HepG2 (cell line): ENCODE measurements around the gene DHX8. TPM values are rescaled to one million over a fixed set of nuclear protein-coding genes. Genes with fewer than 3 reads are reported as not detected.

Experiments used
- ASH2L ChIP-seq: fragments of 300-600, 200-600 bp; sonication (generic); IDR thresholded peaks from 2 replicates; pipeline ENCODE4 v1.7.0; 2017; ENCODE audit warnings: low read depth, mild to moderate bottlenecking, moderate library complexity, mixed read lengths, low read length; ENCODE audit not compliant: insufficient read length
- DNMT1 ChIP-seq: sonication (generic); formaldehyde crosslinking; IDR thresholded peaks from 2 replicates; pipeline ENCODE4 v1.5.1; 2020; ENCODE audit warnings: mild to moderate bottlenecking, missing genetic modification reagents
- ESRRA ChIP-seq: sonication (generic); formaldehyde crosslinking; IDR thresholded peaks from 2 replicates; pipeline ENCODE4 v1.5.1; 2020; ENCODE audit warnings: mild to moderate bottlenecking, low read depth, missing genetic modification reagents
- HNF1B ChIP-seq: sonication (generic); formaldehyde crosslinking; IDR thresholded peaks from 2 replicates; pipeline ENCODE4 v1.5.1; 2020; ENCODE audit warnings: mild to moderate bottlenecking, moderate library complexity, missing genetic modification reagents
- MED8 ChIP-seq: sonication (generic); formaldehyde crosslinking; IDR thresholded peaks from 2 replicates; pipeline ENCODE4 v1.8.1; 2023; ENCODE audit warnings: mild to moderate bottlenecking, missing genetic modification reagents; ENCODE audit not compliant: insufficient replicate concordance
- MEIS2 ChIP-seq: sonication (generic); formaldehyde crosslinking; IDR thresholded peaks from 2 replicates; pipeline ENCODE4 v1.9.0; 2021; ENCODE audit warnings: mild to moderate bottlenecking, missing genetic modification reagents
- POGZ ChIP-seq: sonication (generic); formaldehyde crosslinking; IDR thresholded peaks from 2 replicates; pipeline ENCODE4 v1.4.0; 2020; ENCODE audit warnings: mild to moderate bottlenecking, missing genetic modification reagents
- RARA ChIP-seq: IDR thresholded peaks from 2 replicates; pipeline ENCODE4 v1.6.1; 2016; ENCODE audit warnings: missing genetic modification reagents, missing compliant biosample characterization
- SETDB1 ChIP-seq: sonication (generic); formaldehyde crosslinking; IDR thresholded peaks from 2 replicates; pipeline ENCODE4 v1.5.1; 2020; ENCODE audit warnings: missing genetic modification reagents, mild to moderate bottlenecking, borderline replicate concordance
- SP5 ChIP-seq: IDR thresholded peaks from 2 replicates; pipeline ENCODE4 v1.6.1; 2016; ENCODE audit warnings: low read depth, borderline replicate concordance
- TCF7 ChIP-seq: sonication (generic); IDR thresholded peaks from 2 replicates; pipeline ENCODE4 v1.6.1; 2016; ENCODE audit warnings: antibody characterized with exemption, low read depth
- ZNF136 ChIP-seq: sonication (generic); formaldehyde crosslinking; IDR thresholded peaks from 2 replicates; pipeline ENCODE4 v1.8.1; 2022; ENCODE audit warnings: low read depth, mild to moderate bottlenecking, moderate library complexity, missing genetic modification reagents
- ZNF557 ChIP-seq: sonication (generic); formaldehyde crosslinking; IDR thresholded peaks from 2 replicates; pipeline ENCODE4 v1.4.0; 2020; ENCODE audit warnings: missing genetic modification reagents
- ZNF770 ChIP-seq: sonication (generic); formaldehyde crosslinking; IDR thresholded peaks from 2 replicates; pipeline ENCODE4 v1.5.0; 2020; ENCODE audit warnings: mild to moderate bottlenecking, missing genetic modification reagents
- ZNF850 ChIP-seq: sonication (generic); formaldehyde crosslinking; conservative IDR thresholded peaks from 2 replicates; pipeline ENCODE4 v1.9.0; 2021; ENCODE audit warnings: mild to moderate bottlenecking, missing genetic modification reagents
- polyA plus RNA-seq, 8 experiments: library from polyadenylated mRNA; depleted of rRNA in 3 of 8; stranded (reverse) in 7 of 8; unstranded in 1 of 8; fragments of >200 nt; fragmentation: Illumina TruSeq in 4 of 8; extraction: Trizol in 4 of 8; gene quantifications; 2 replicates each; pipeline versions ENCODE4 v1.2.1 to v1.2.3, GENCODE V29; 2011 to 2016; ENCODE audit warnings: low read depth in 4 of 8, missing spikeins in 1 of 8, mixed read lengths in 1 of 8; ENCODE audit not compliant: insufficient read depth in 1 of 8
- total RNA-seq, 5 experiments: library from RNA; depleted of rRNA; stranded (reverse); fragments of >200 nt; fragmentation: Illumina TruSeq; extraction: Trizol; gene quantifications; 2 replicates each; pipeline ENCODE4 v1.2.3, GENCODE V29; 2016; ENCODE audit warnings: low read depth in 1 of 5
- TF ChIP-seq, protein P1 (sequence below): sonication (generic); formaldehyde crosslinking; IDR thresholded peaks from 2 replicates; pipeline ENCODE4 v1.4.0; 2020; ENCODE audit warnings: mild to moderate bottlenecking, low read depth, missing genetic modification reagents
- TF ChIP-seq, protein P2 (sequence below): sonication (generic); formaldehyde crosslinking; IDR thresholded peaks from 2 replicates; pipeline ENCODE4 v1.9.0; 2022; ENCODE audit warnings: low read depth, missing genetic modification reagents
- TF ChIP-seq, protein P3 (sequence below): sonication (generic); formaldehyde crosslinking; IDR thresholded peaks from 2 replicates; pipeline ENCODE4 v1.4.0; 2020; ENCODE audit warnings: missing genetic modification reagents, borderline replicate concordance

DHX8 gene
- total and polyA plus RNA-seq, 2 of the 13 experiments (the other 11 are each of a cell fraction or from before 2014, with no cell fraction given), result 24.8 to 48.9 TPM

GRCh38 chr17:43559161-43559816, 75.5 kb downstream of the DHX8 start (continued):
- TF ChIP-seq HNF1B (CRISPR knock-in tag) (peak; percentile 39), ASH2L (no peak), MED8 (CRISPR knock-in tag) (no peak), DNMT1 (CRISPR knock-in tag) (no peak), RARA (CRISPR knock-in tag) (peak; percentile 66), ZNF770 (CRISPR knock-in tag) (peak; percentile 33; the same call in 1 of the 2 replicates), MEIS2 (CRISPR knock-in tag) (no peak), ZNF557 (0 out of 2 replicates have a peak, but pooled peaks have one; percentile 3), TCF7 (no peak), ZNF850 (CRISPR knock-in tag) (no peak), ESRRA (CRISPR knock-in tag) (no peak; the same call in 1 of the 2 replicates), SETDB1 (CRISPR knock-in tag) (no peak), SP5 (0 out of 2 replicates have a peak, but pooled peaks have one; percentile 23), POGZ (no peak), ZNF136 (no peak)
- TF ChIP-seq, protein P1, sequence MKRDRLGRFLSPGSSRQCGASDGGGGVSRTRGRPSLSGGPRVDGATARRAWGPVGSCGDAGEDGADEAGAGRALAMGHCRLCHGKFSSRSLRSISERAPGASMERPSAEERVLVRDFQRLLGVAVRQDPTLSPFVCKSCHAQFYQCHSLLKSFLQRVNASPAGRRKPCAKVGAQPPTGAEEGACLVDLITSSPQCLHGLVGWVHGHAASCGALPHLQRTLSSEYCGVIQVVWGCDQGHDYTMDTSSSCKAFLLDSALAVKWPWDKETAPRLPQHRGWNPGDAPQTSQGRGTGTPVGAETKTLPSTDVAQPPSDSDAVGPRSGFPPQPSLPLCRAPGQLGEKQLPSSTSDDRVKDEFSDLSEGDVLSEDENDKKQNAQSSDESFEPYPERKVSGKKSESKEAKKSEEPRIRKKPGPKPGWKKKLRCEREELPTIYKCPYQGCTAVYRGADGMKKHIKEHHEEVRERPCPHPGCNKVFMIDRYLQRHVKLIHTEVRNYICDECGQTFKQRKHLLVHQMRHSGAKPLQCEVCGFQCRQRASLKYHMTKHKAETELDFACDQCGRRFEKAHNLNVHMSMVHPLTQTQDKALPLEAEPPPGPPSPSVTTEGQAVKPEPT (CRISPR knock-in tag), result no peak
- TF ChIP-seq, protein P2, sequence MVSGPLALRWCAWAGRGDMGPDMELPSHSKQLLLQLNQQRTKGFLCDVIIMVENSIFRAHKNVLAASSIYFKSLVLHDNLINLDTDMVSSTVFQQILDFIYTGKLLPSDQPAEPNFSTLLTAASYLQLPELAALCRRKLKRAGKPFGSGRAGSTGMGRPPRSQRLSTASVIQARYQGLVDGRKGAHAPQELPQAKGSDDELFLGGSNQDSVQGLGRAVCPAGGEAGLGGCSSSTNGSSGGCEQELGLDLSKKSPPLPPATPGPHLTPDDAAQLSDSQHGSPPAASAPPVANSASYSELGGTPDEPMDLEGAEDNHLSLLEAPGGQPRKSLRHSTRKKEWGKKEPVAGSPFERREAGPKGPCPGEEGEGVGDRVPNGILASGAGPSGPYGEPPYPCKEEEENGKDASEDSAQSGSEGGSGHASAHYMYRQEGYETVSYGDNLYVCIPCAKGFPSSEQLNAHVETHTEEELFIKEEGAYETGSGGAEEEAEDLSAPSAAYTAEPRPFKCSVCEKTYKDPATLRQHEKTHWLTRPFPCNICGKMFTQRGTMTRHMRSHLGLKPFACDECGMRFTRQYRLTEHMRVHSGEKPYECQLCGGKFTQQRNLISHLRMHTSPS (CRISPR knock-in tag), result peak; percentile 86
- TF ChIP-seq, protein P3, sequence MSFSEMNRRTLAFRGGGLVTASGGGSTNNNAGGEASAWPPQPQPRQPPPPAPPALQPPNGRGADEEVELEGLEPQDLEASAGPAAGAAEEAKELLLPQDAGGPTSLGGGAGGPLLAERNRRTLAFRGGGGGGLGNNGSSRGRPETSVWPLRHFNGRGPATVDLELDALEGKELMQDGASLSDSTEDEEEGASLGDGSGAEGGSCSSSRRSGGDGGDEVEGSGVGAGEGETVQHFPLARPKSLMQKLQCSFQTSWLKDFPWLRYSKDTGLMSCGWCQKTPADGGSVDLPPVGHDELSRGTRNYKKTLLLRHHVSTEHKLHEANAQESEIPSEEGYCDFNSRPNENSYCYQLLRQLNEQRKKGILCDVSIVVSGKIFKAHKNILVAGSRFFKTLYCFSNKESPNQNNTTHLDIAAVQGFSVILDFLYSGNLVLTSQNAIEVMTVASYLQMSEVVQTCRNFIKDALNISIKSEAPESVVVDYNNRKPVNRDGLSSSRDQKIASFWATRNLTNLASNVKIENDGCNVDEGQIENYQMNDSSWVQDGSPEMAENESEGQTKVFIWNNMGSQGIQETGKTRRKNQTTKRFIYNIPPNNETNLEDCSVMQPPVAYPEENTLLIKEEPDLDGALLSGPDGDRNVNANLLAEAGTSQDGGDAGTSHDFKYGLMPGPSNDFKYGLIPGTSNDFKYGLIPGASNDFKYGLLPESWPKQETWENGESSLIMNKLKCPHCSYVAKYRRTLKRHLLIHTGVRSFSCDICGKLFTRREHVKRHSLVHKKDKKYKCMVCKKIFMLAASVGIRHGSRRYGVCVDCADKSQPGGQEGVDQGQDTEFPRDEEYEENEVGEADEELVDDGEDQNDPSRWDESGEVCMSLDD (CRISPR knock-in tag), result 0 out of 2 replicates have a peak, but pooled peaks have one; percentile 30
